Measurements from ENCODE around the gene FRRS1. TPM values are rescaled to one million over a fixed set of nuclear protein-coding genes. Genes with fewer than 3 reads are reported as not detected.

FRRS1 gene
- total RNA-seq, 2 experiments from 2014 or later: 0.33 to 1.1 TPM

GRCh38 chr1:99677416-99677815 is 89.0 kb downstream of the FRRS1 start:
- no peak overlapping the region for H3K4me3 Mint-ChIP-seq
- H3K4me3 ChIP-seq (ENCODE audit: low read length): no peak overlapping the region
- H3K27ac Mint-ChIP-seq: no peak overlapping the region
- peaks cover 0 to 2% of the 10 kb centered on the region in 2 experiments for H3K27me3 ChIP-seq (ENCODE audit: control insufficient read depth in 1 of 2, insufficient read depth in 2 of 2, low read length in 2 of 2)
- no peaks in the 10 kb centered on the region for H3K9me3 Mint-ChIP-seq
- no peak for DNase-seq
- H3K27ac ChIP-seq (ENCODE audit: low read depth in 1 of 2, low read length in 2 of 2): no peak overlapping the region
- ChIA-PET CTCF (no interaction called here), POLR2A (no interaction called here)
- H3K4me1 Mint-ChIP-seq (ENCODE audit: low read depth): no peaks in the 10 kb centered on the region
- no peaks in the 10 kb centered on the region for H3K36me3 Mint-ChIP-seq (ENCODE audit: low read depth)
- ATAC-seq (ENCODE audit: poor library complexity): no peak
- peaks cover 16% of the 10 kb centered on the region for H3K27me3 Mint-ChIP-seq
- H3K9me3 ChIP-seq (ENCODE audit: control insufficient read depth in 1 of 2, insufficient read depth in 1 of 2, low read length in 2 of 2): no peaks in the 10 kb centered on the region
- H3K4me1 ChIP-seq (ENCODE audit: insufficient read depth, low read length): no peaks in the 10 kb centered on the region
- no peaks in the 10 kb centered on the region for H3K36me3 ChIP-seq (ENCODE audit: insufficient read depth, low read length)
- TF ChIP-seq CTCF (IDR thresholded peaks at IDR 0.05): no peak
- intact Hi-C loops (cut with DNase I, micrococcal nuclease): no loop called here

GRCh38 chr1:99676876-99677275 is 89.6 kb downstream of the FRRS1 start:
- no peak overlapping the region for H3K4me3 Mint-ChIP-seq
- intact Hi-C loops (cut with DNase I, micrococcal nuclease): no loop called here
- H3K27me3 Mint-ChIP-seq: peaks cover 20% of the 10 kb centered on the region
- Histone ChIP-seq H3K27me3 (ENCODE audit: control insufficient read depth in 1 of 2, insufficient read depth in 2 of 2, low read length in 2 of 2) (peaks cover 0 to 6% of the 10 kb centered on the region in 2 experiments), H3K36me3 (ENCODE audit: insufficient read depth, low read length) (no peaks in the 10 kb centered on the region), H3K4me1 (ENCODE audit: insufficient read depth, low read length) (no peaks in the 10 kb centered on the region), H3K9me3 (ENCODE audit: control insufficient read depth in 1 of 2, insufficient read depth in 1 of 2, low read length in 2 of 2) (no peaks in the 10 kb centered on the region), H3K4me3 (ENCODE audit: low read length) (no peak overlapping the region), H3K27ac (ENCODE audit: low read depth in 1 of 2, low read length in 2 of 2) (no peak overlapping the region)
- DNase-seq: no peak
- H3K27ac Mint-ChIP-seq: no peak overlapping the region
- no peak for ATAC-seq (ENCODE audit: poor library complexity)
- no peak for TF ChIP-seq CTCF (IDR thresholded peaks at IDR 0.05)
- ChIA-PET CTCF (no interaction called here), POLR2A (no interaction called here)
- H3K9me3 Mint-ChIP-seq: no peaks in the 10 kb centered on the region
- H3K4me1 Mint-ChIP-seq (ENCODE audit: low read depth): no peaks in the 10 kb centered on the region
- no peaks in the 10 kb centered on the region for H3K36me3 Mint-ChIP-seq (ENCODE audit: low read depth)

GRCh38 chr1:99675994-99676393 is 90.4 kb downstream of the FRRS1 start:
- no peaks in the 10 kb centered on the region for H3K4me1 ChIP-seq (ENCODE audit: insufficient read depth, low read length)
- peaks cover 20% of the 10 kb centered on the region for H3K27me3 Mint-ChIP-seq
- intact Hi-C loops (cut with DNase I, micrococcal nuclease): no loop called here
- CTCF ChIA-PET: no interaction called here
- H3K36me3 Mint-ChIP-seq (ENCODE audit: low read depth): no peaks in the 10 kb centered on the region
- ATAC-seq (ENCODE audit: poor library complexity) (no peak), DNase-seq (no peak)
- no peaks in the 10 kb centered on the region for H3K9me3 ChIP-seq (ENCODE audit: control insufficient read depth in 1 of 2, insufficient read depth in 1 of 2, low read length in 2 of 2)
- H3K9me3 Mint-ChIP-seq: no peaks in the 10 kb centered on the region
- POLR2A ChIA-PET: no interaction called here
- no peak overlapping the region for H3K4me3 Mint-ChIP-seq
- no peaks in the 10 kb centered on the region for H3K36me3 ChIP-seq (ENCODE audit: insufficient read depth, low read length)
- no peaks in the 10 kb centered on the region for H3K4me1 Mint-ChIP-seq (ENCODE audit: low read depth)
- no peak overlapping the region for H3K4me3 ChIP-seq (ENCODE audit: low read length)
- H3K27ac Mint-ChIP-seq: no peak overlapping the region
- TF ChIP-seq CTCF (IDR thresholded peaks at IDR 0.05): no peak
- no peak overlapping the region for H3K27ac ChIP-seq (ENCODE audit: low read depth in 1 of 2, low read length in 2 of 2)
- H3K27me3 ChIP-seq (ENCODE audit: control insufficient read depth in 1 of 2, insufficient read depth in 2 of 2, low read length in 2 of 2): peaks cover 0 to 6% of the 10 kb centered on the region in 2 experiments
